DOHH2 (cell line): ENCODE measurements around the gene GJA1.

Experiments
- H3F3A ChIP-seq: fragments of 200-600 bp; sonication (generic), shearing (Covaris generic); 2 replicates; pipeline ENCODE4 v1.6.0; 2016; ENCODE audit warnings: antibody characterized with exemption, mild to moderate bottlenecking; ENCODE audit not compliant: control insufficient read depth, insufficient read depth
- H3K27ac ChIP-seq: fragments of 200-600 bp; sonication (generic); 2 replicates; pipeline ENCODE4 v1.5.1; 2014; ENCODE audit warnings: low read depth, mild to moderate bottlenecking, low read length, moderate library complexity
- H3K27me3 ChIP-seq: fragments of 200-600 bp; sonication (generic); 2 replicates; pipeline ENCODE4 v1.6.1; 2014; ENCODE audit warnings: mild to moderate bottlenecking, low read length, mixed read lengths; ENCODE audit not compliant: control insufficient read depth
- H3K36me3 ChIP-seq: fragments of 200-600 bp; sonication (generic); 2 replicates; pipeline ENCODE4 v1.6.1; 2014; ENCODE audit warnings: mild to moderate bottlenecking, low read length, moderate library complexity, mixed read lengths; ENCODE audit not compliant: control insufficient read depth
- H3K4me1 ChIP-seq: fragments of 200-600 bp; sonication (generic); 2 replicates; pipeline ENCODE4 v1.6.1; 2014; ENCODE audit warnings: mild to moderate bottlenecking, low read length, mixed read lengths; ENCODE audit not compliant: control insufficient read depth
- H3K4me2 ChIP-seq: fragments of 200-600 bp; sonication (generic); 2 replicates; pipeline ENCODE4 v1.6.0; 2014; ENCODE audit warnings: mild to moderate bottlenecking, low read length, moderate library complexity
- H3K4me3 ChIP-seq: fragments of 200-600 bp; sonication (generic); 2 replicates; pipeline ENCODE4 v1.5.1; 2014; ENCODE audit warnings: mild to moderate bottlenecking, low read length, mixed read lengths
- H3K79me2 ChIP-seq: fragments of 200-600 bp; sonication (generic); 2 replicates; pipeline ENCODE4 v1.6.1; 2014; ENCODE audit warnings: mild to moderate bottlenecking, low read length, mixed read lengths; ENCODE audit not compliant: control insufficient read depth
- H3K9me2 ChIP-seq: fragments of 200-600 bp; sonication (generic); replicated peaks from 2 replicates; pipeline ENCODE4 v1.6.1; 2014; ENCODE audit warnings: mild to moderate bottlenecking, low read length, mixed read lengths; ENCODE audit not compliant: control insufficient read depth
- H3K9me3 ChIP-seq: fragments of 200-600 bp; sonication (generic); 2 replicates; pipeline ENCODE4 v1.6.1; 2014; ENCODE audit warnings: antibody characterized with exemption, low read length, mixed read lengths; ENCODE audit not compliant: control insufficient read depth, insufficient read depth
- H4K20me1 ChIP-seq: fragments of 200-600 bp; sonication (generic); 2 replicates; pipeline ENCODE4 v1.6.0; 2014; ENCODE audit warnings: low read depth, mild to moderate bottlenecking, antibody characterized with exemption, low read length, moderate library complexity; ENCODE audit not compliant: control insufficient read depth, insufficient read depth
- EZH2phosphoT487 ChIP-seq: fragments of 200-600 bp; sonication (generic); IDR thresholded peaks from 2 replicates; pipeline ENCODE4 v1.6.1; 2017; ENCODE audit warnings: borderline replicate concordance, mild to moderate bottlenecking, antibody characterized with exemption, low read length, moderate library complexity, mixed read lengths
- TF ChIP-seq, protein P1 (sequence below): fragments of 200-600 bp; sonication (generic); IDR thresholded peaks from one replicate; pipeline ENCODE4 v1.5.1; 2014; ENCODE audit warnings: antibody characterized with exemption, mild to moderate bottlenecking, low read depth, low read length; ENCODE audit not compliant: poor library complexity, severe bottlenecking

Gene GJA1

DNA sequence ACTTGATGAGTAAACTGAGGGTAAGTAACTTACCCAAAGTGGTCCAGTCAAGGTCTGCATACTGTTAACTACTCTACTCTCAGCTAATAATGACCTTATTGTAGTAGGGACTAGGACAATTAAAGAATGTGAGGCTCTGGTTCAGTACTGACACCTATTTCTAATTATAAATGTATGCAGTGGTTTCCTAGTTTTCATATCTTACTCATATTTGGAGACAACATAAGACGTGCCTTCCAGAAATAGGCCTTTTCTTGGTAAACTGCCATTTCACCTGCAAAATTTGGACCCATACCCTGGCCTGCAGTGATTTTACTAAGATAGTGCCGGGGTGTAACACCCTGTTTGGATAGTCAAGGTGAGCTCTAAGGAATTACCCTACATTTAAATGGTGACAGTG lies 24.7 kb downstream of the GJA1 start:
- Histone ChIP-seq H3K27ac (no peak overlapping the region), H3K4me1 (no peaks in the 10 kb centered on the region), H3K4me3 (no peak overlapping the region), H3K79me2 (no peaks in the 10 kb centered on the region), H3K9me3 (no peaks in the 10 kb centered on the region), H4K20me1 (no peaks in the 10 kb centered on the region), H3K9me2 (no peaks in the 10 kb centered on the region), H3F3A (no peaks in the 10 kb centered on the region), H3K36me3 (no peaks in the 10 kb centered on the region), H3K27me3 (no peaks in the 10 kb centered on the region), H3K4me2 (no peak overlapping the region)
- TF ChIP-seq, protein P1, sequence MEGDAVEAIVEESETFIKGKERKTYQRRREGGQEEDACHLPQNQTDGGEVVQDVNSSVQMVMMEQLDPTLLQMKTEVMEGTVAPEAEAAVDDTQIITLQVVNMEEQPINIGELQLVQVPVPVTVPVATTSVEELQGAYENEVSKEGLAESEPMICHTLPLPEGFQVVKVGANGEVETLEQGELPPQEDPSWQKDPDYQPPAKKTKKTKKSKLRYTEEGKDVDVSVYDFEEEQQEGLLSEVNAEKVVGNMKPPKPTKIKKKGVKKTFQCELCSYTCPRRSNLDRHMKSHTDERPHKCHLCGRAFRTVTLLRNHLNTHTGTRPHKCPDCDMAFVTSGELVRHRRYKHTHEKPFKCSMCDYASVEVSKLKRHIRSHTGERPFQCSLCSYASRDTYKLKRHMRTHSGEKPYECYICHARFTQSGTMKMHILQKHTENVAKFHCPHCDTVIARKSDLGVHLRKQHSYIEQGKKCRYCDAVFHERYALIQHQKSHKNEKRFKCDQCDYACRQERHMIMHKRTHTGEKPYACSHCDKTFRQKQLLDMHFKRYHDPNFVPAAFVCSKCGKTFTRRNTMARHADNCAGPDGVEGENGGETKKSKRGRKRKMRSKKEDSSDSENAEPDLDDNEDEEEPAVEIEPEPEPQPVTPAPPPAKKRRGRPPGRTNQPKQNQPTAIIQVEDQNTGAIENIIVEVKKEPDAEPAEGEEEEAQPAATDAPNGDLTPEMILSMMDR, result no peak
- no peak for TF ChIP-seq EZH2phosphoT487

DNA sequence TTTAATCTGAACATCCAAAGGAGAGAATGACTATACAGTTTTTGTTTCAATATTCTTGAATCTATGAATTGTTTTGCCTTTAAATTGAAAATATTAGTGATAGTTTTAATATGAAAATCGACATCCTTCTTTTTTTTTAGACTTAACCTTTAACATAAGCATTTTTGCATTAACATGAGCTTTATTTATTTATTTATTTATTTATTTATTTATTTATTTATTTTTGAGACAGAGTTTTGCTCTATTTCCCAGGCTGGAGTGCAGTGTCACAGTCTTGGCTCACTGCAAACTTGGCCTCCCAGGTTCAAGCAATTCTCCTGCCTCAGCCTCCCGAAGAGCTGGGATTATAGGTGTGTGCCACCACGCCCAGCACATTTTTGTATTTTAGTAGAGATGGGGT lies 27.6 kb downstream of the GJA1 start:
- no peaks in the 10 kb centered on the region for H4K20me1 ChIP-seq
- H3K9me3 ChIP-seq, result no peaks in the 10 kb centered on the region
- H3K27me3 ChIP-seq, result no peaks in the 10 kb centered on the region
- no peak overlapping the region for H3K4me3 ChIP-seq
- no peak overlapping the region for H3K4me2 ChIP-seq
- no peaks in the 10 kb centered on the region for H3F3A ChIP-seq
- H3K27ac ChIP-seq, result no peak overlapping the region
- no peaks in the 10 kb centered on the region for H3K9me2 ChIP-seq
- no peak for TF ChIP-seq EZH2phosphoT487
- TF ChIP-seq, protein P1, result no peak
- no peaks in the 10 kb centered on the region for H3K79me2 ChIP-seq
- no peaks in the 10 kb centered on the region for H3K36me3 ChIP-seq
- peaks cover 14% of the 10 kb centered on the region for H3K4me1 ChIP-seq

DNA sequence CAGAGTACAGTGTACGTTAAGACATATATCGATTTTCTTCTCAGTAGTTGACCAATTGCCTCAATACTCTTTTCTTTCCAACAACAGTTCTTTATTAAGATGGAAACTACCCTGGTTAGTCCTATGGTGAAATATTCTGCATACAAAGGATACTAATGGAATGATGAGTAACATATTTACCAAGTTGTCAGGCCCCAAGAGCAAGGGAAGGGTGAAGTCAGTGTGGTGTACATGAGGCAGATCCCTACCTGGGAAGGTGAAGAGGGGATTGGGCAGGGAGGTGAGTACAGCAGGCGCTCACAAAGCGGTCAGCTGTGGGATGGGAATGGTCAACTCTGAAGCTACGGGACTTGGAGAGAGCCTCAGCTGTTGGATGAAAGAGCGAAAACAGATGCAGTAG lies 29.7 kb downstream of the GJA1 start:
- no peaks in the 10 kb centered on the region for H3K27me3 ChIP-seq

More for the DNA sequence above, 29.7 kb downstream of the GJA1 start:
- no peaks in the 10 kb centered on the region for H3F3A ChIP-seq
- H3K4me2 ChIP-seq, result no peak overlapping the region
- H3K9me2 ChIP-seq, result no peaks in the 10 kb centered on the region
- TF ChIP-seq, protein P1, result no peak
- TF ChIP-seq EZH2phosphoT487, result no peak
- peaks cover 14% of the 10 kb centered on the region for H3K4me1 ChIP-seq
- H3K27ac ChIP-seq, result no peak overlapping the region
- H3K4me3 ChIP-seq, result no peak overlapping the region
- H3K36me3 ChIP-seq, result no peaks in the 10 kb centered on the region
- no peaks in the 10 kb centered on the region for H3K9me3 ChIP-seq
- H3K79me2 ChIP-seq, result no peaks in the 10 kb centered on the region
- no peaks in the 10 kb centered on the region for H4K20me1 ChIP-seq
